HEK293T (cell line): ENCODE results near the gene LCLAT1.

Experiments used
- ARNT ChIP-seq: fragments of 450-650 bp; IDR thresholded peaks from 2 replicates; pipeline ENCODE4 v1.6.1; 2017; ENCODE audit warnings: mild to moderate bottlenecking
- BHLHE40 ChIP-seq: fragments of 450-650 bp; IDR thresholded peaks from 2 replicates; pipeline ENCODE4 v1.6.1; 2016; ENCODE audit warnings: mild to moderate bottlenecking, moderate library complexity, borderline replicate concordance
- CTBP1 ChIP-seq: fragments of 450-650 bp; IDR thresholded peaks from 2 replicates; pipeline ENCODE4 v1.6.1; 2016; ENCODE audit warnings: borderline replicate concordance
- FOXA1 ChIP-seq: fragments of 450-650 bp; IDR thresholded peaks from 2 replicates; pipeline ENCODE4 v1.6.1; 2016; ENCODE audit warnings: mild to moderate bottlenecking
- FOXK2 ChIP-seq: fragments of 450-650 bp; IDR thresholded peaks from 2 replicates; pipeline ENCODE4 v1.6.1; 2016; ENCODE audit warnings: mild to moderate bottlenecking
- FOXM1 ChIP-seq: fragments of 450-650 bp; IDR thresholded peaks from 2 replicates; pipeline ENCODE4 v1.6.1; 2017; ENCODE audit warnings: mild to moderate bottlenecking, borderline replicate concordance
- HDGF ChIP-seq: fragments of 450-650 bp; IDR thresholded peaks from 2 replicates; pipeline ENCODE4 v1.6.1; 2017; ENCODE audit warnings: antibody characterized with exemption, borderline replicate concordance
- L3MBTL2 ChIP-seq: fragments of 450-650 bp; conservative IDR thresholded peaks from 2 replicates; pipeline ENCODE4 v1.6.1; 2016; ENCODE audit warnings: mild to moderate bottlenecking
- NFRKB ChIP-seq: fragments of 450-650 bp; IDR thresholded peaks from 2 replicates; pipeline ENCODE4 v1.6.1; 2016; ENCODE audit warnings: mild to moderate bottlenecking, moderate library complexity
- SP1 ChIP-seq: fragments of 450-650 bp; IDR thresholded peaks from 2 replicates; pipeline ENCODE4 v1.6.1; 2017
- SUZ12 ChIP-seq: fragments of 450-650 bp; IDR thresholded peaks from 2 replicates; pipeline ENCODE4 v1.6.1; 2016; ENCODE audit warnings: mild to moderate bottlenecking
- TARDBP ChIP-seq: fragments of 450-650 bp; IDR thresholded peaks from 2 replicates; pipeline ENCODE4 v1.6.1; 2016
- ZNF384 ChIP-seq: fragments of 450-650 bp; IDR thresholded peaks from 2 replicates; pipeline ENCODE4 v1.6.1; 2016

- TF ChIP-seq FOXK2, result no peak
- no peak for TF ChIP-seq ZNF384
- no peak for TF ChIP-seq L3MBTL2
- no peak for TF ChIP-seq SUZ12
- TF ChIP-seq BHLHE40, result no peak
- no peak for TF ChIP-seq NFRKB
- TF ChIP-seq ARNT, result no peak
- no peak for TF ChIP-seq SP1
- TF ChIP-seq HDGF, result no peak
- TF ChIP-seq FOXA1, result no peak
- no peak for TF ChIP-seq TARDBP
- no peak for TF ChIP-seq FOXM1
- no peak for TF ChIP-seq CTBP1
Measured at GRCh38 chr2:30444273-30444672, 2.8 kb upstream of the LCLAT1 start.
